H9 (cell line): ENCODE results near the gene KDSR. TPM values are rescaled to one million over a fixed set of nuclear protein-coding genes. Genes with fewer than 3 reads are reported as not detected.

Experiments
- DNase-seq: peaks from one replicate; pipeline ENCODE4 v3.0.0-alpha.2; 2017
- H2AFZ ChIP-seq: one replicate; pipeline ENCODE4 v1.6.1; 2013; ENCODE audit warnings: mild to moderate bottlenecking, low read length, control low read depth, moderate library complexity
- H2AK5ac ChIP-seq: 2 replicates; pipeline ENCODE4 v1.6.1; 2013; ENCODE audit warnings: low read length, control low read depth, mixed read lengths; ENCODE audit not compliant: insufficient read length
- H2BK120ac ChIP-seq: one replicate; pipeline ENCODE4 v1.6.1; 2013; ENCODE audit warnings: low read depth, mild to moderate bottlenecking, low read length, control low read depth, inconsistent platforms; ENCODE audit not compliant: poor library complexity, severe bottlenecking
- H2BK12ac ChIP-seq: 2 replicates; pipeline ENCODE4 v1.6.1; 2013; ENCODE audit warnings: low read length, control low read depth, mixed read lengths, low read depth; ENCODE audit not compliant: insufficient read length
- H2BK15ac ChIP-seq: 2 replicates; pipeline ENCODE4 v1.6.1; 2013; ENCODE audit warnings: low read depth, low read length, control low read depth
- H2BK20ac ChIP-seq: one replicate; pipeline ENCODE4 v1.6.1; 2013; ENCODE audit warnings: low read depth, mild to moderate bottlenecking, low read length, control low read depth, inconsistent platforms; ENCODE audit not compliant: poor library complexity, severe bottlenecking
- H2BK5ac ChIP-seq: 2 replicates; pipeline ENCODE4 v1.6.1; 2013; ENCODE audit warnings: low read length, control low read depth, mixed read lengths; ENCODE audit not compliant: insufficient read length
- H3K14ac ChIP-seq: 2 replicates; pipeline ENCODE4 v1.6.1; 2013; ENCODE audit warnings: low read length, control low read depth; ENCODE audit not compliant: insufficient read depth
- H3K18ac ChIP-seq: 2 replicates; pipeline ENCODE4 v1.6.1; 2013; ENCODE audit warnings: low read depth, mild to moderate bottlenecking, mixed read lengths, low read length, control low read depth; ENCODE audit not compliant: insufficient read length
- H3K23ac ChIP-seq: 2 replicates; pipeline ENCODE4 v1.6.1; 2013; ENCODE audit warnings: low read length, control low read depth, mixed read lengths, low read depth; ENCODE audit not compliant: insufficient read length
- H3K23me2 ChIP-seq: 2 replicates; pipeline ENCODE4 v1.6.1; 2013; ENCODE audit warnings: low read depth, mild to moderate bottlenecking, mixed read lengths, low read length, control low read depth; ENCODE audit not compliant: insufficient read length, poor library complexity, severe bottlenecking
- H3K27ac ChIP-seq: 2 replicates; pipeline ENCODE4 v1.5.1; 2013; ENCODE audit warnings: low read length, control low read depth, mixed read lengths, low read depth; ENCODE audit not compliant: insufficient read length
- H3K27me3 ChIP-seq: 2 replicates; pipeline ENCODE4 v1.6.1; 2013; ENCODE audit warnings: low read length, control low read depth, inconsistent platforms; ENCODE audit not compliant: insufficient read depth
- H3K4ac ChIP-seq: 2 replicates; pipeline ENCODE4 v1.6.1; 2013; ENCODE audit warnings: low read depth, mild to moderate bottlenecking, control low read depth, inconsistent platforms, low read length, moderate library complexity
- H3K4me1 ChIP-seq: 2 replicates; pipeline ENCODE4 v1.6.1; 2013; ENCODE audit warnings: low read length, control low read depth, inconsistent platforms; ENCODE audit not compliant: insufficient read depth
- H3K4me2 ChIP-seq: 2 replicates; pipeline ENCODE4 v1.6.1; 2013; ENCODE audit warnings: low read length, control low read depth, mixed read lengths; ENCODE audit not compliant: insufficient read length, insufficient read depth
- H3K56ac ChIP-seq: 2 replicates; pipeline ENCODE4 v1.6.1; 2013; ENCODE audit warnings: low read depth, mild to moderate bottlenecking, mixed read lengths, low read length, control low read depth; ENCODE audit not compliant: insufficient read length
- H3K79me1 ChIP-seq: 2 replicates; pipeline ENCODE4 v1.6.1; 2013; ENCODE audit warnings: low read depth, mild to moderate bottlenecking, moderate library complexity, low read length, control low read depth, inconsistent platforms; ENCODE audit not compliant: insufficient read depth, poor library complexity, severe bottlenecking
- H3K79me2 ChIP-seq: 2 replicates; pipeline ENCODE4 v1.6.1; 2013; ENCODE audit warnings: low read length, control low read depth, inconsistent platforms; ENCODE audit not compliant: insufficient read depth
- H3K9ac ChIP-seq: 2 replicates; pipeline ENCODE4 v1.6.1; 2013; ENCODE audit warnings: low read length, control low read depth, mixed read lengths; ENCODE audit not compliant: insufficient read length; ENCODE audit errors: extremely low read depth
- H3K9me3 ChIP-seq: one replicate; pipeline ENCODE4 v1.6.1; 2013; ENCODE audit warnings: low read depth, low read length, inconsistent platforms; ENCODE audit not compliant: control insufficient read depth
- H3T11ph ChIP-seq: one replicate; pipeline ENCODE4 v1.6.1; 2013; ENCODE audit warnings: mild to moderate bottlenecking, low read length, control low read depth, inconsistent platforms
- H4K20me1 ChIP-seq: one replicate; pipeline ENCODE4 v1.6.1; 2013; ENCODE audit not compliant: control insufficient read depth, insufficient read length, insufficient read depth
- H4K5ac ChIP-seq: 2 replicates; pipeline ENCODE4 v1.6.1; 2013; ENCODE audit warnings: low read depth, mild to moderate bottlenecking, mixed read lengths, low read length, control low read depth; ENCODE audit not compliant: insufficient read length
- H4K8ac ChIP-seq: replicated peaks from 2 replicates; pipeline ENCODE4 v1.6.1; 2013; ENCODE audit warnings: low read length, control low read depth, mixed read lengths, low read depth; ENCODE audit not compliant: insufficient read length
- H4K91ac ChIP-seq: 2 replicates; pipeline ENCODE4 v1.6.1; 2013; ENCODE audit warnings: low read depth, mild to moderate bottlenecking, moderate library complexity, mixed read lengths, low read length, control low read depth; ENCODE audit not compliant: insufficient read length
- H3K27ac Mint-ChIP-seq, 3 experiments: 2 replicates in 2 of 3; 3 replicates in 1 of 3; pipeline ENCODE4 v1.8.0; 2020 to 2021; ENCODE audit warnings: mixed read lengths in 3 of 3, mild to moderate bottlenecking in 1 of 3, moderate library complexity in 1 of 3
- H3K27me3 Mint-ChIP-seq: 2 replicates; pipeline ENCODE4 v1.8.0; 2021; ENCODE audit warnings: low read depth, mild to moderate bottlenecking, moderate library complexity, mixed read lengths
- H3K36me3 Mint-ChIP-seq, 3 experiments: 2 replicates in 2 of 3; 3 replicates in 1 of 3; pipeline ENCODE4 v1.8.0; 2020 to 2021; ENCODE audit warnings: low read depth in 3 of 3, mixed read lengths in 3 of 3; ENCODE audit not compliant: insufficient read depth in 1 of 3
- H3K4me1 Mint-ChIP-seq, 2 experiments: 2 replicates each; pipeline ENCODE4 v1.8.0; 2020; ENCODE audit warnings: mixed read lengths in 2 of 2
- H3K4me3 Mint-ChIP-seq, 2 experiments: 2 replicates in 1 of 2; 3 replicates in 1 of 2; pipeline ENCODE4 v1.8.0; 2020 to 2021; ENCODE audit warnings: mild to moderate bottlenecking in 2 of 2, mixed read lengths in 2 of 2, moderate library complexity in 1 of 2
- H3K9me3 Mint-ChIP-seq, 2 experiments: 2 replicates in 1 of 2; 3 replicates in 1 of 2; pipeline ENCODE4 v1.8.0; 2020; ENCODE audit warnings: mild to moderate bottlenecking in 2 of 2, mixed read lengths in 2 of 2, moderate library complexity in 1 of 2
- CTCF ChIP-seq: fragments of 200-600 bp; sonication (generic); conservative IDR thresholded peaks from 3 replicates; pipeline ENCODE4 v1.8.0; 2021; ENCODE audit warnings: antibody characterized with exemption, mild to moderate bottlenecking
- WGBS: extraction: QIAGEN DNeasy Blood & Tissue Kit; methylation state at CpG from one replicate; pipeline ENCODE4 v1.1.7; 2013; ENCODE audit warnings: missing lambda C conversion rate, low lambda C conversion rate, mixed read lengths; ENCODE audit not compliant: insufficient read length; ENCODE audit errors: extremely low coverage; 5-methylcytosine and 5-hydroxymethylcytosine counted together
- total RNA-seq: library from RNA; stranded (reverse); gene quantifications from 2 replicates; pipeline ENCODE4 v1.2.1, GENCODE V29; 2021

The KDSR gene
- total RNA-seq, 1 experiment from 2014 or later = 58.5 TPM

- H3T11ph ChIP-seq = no peak overlapping the region
- H2BK15ac ChIP-seq = no peak overlapping the region
- no peak for TF ChIP-seq CTCF
- H4K8ac ChIP-seq = no peak overlapping the region
- H3K9me3 ChIP-seq = no peaks in the 10 kb centered on the region
- H3K36me3 Mint-ChIP-seq = peaks cover 0 to 2% (median 0%) of the 10 kb centered on the region in 3 experiments; a peak in 1 of 7 replicates
- no peaks in the 10 kb centered on the region for H3K79me1 ChIP-seq
- H3K4me1 ChIP-seq = no peaks in the 10 kb centered on the region
- no peaks in the 10 kb centered on the region for H3K23me2 ChIP-seq
- no peaks in the 10 kb centered on the region; a peak in 1 of 5 replicates for H3K9me3 Mint-ChIP-seq
- no peaks in the 10 kb centered on the region for H3K27me3 ChIP-seq
- H3K27ac ChIP-seq = no peak overlapping the region
- H2BK20ac ChIP-seq = no peak overlapping the region
- H3K4me1 Mint-ChIP-seq = no peaks in the 10 kb centered on the region
- WGBS = no CpG with 5 or more reads among the region's 3 CpGs
- no peak overlapping the region for H4K5ac ChIP-seq
- no peak overlapping the region for H3K14ac ChIP-seq
- no peak overlapping the region for H3K4me3 Mint-ChIP-seq
- DNase-seq = no peak
- no peak overlapping the region for H4K91ac ChIP-seq
- no peak overlapping the region for H2BK5ac ChIP-seq
- H3K23ac ChIP-seq = no peak overlapping the region
- no peaks in the 10 kb centered on the region; the same call in 1 of the 2 replicates for H3K27me3 Mint-ChIP-seq
- no peak overlapping the region for H2AFZ ChIP-seq
- no peak overlapping the region for H3K56ac ChIP-seq
- no peaks in the 10 kb centered on the region for H3K79me2 ChIP-seq
- no peak overlapping the region for H3K4ac ChIP-seq
- H4K20me1 ChIP-seq = no peaks in the 10 kb centered on the region
- H2AK5ac ChIP-seq = no peak overlapping the region
- H2BK120ac ChIP-seq = no peak overlapping the region
- H3K9ac ChIP-seq = no peak overlapping the region
- no peak overlapping the region for H2BK12ac ChIP-seq
- H3K27ac Mint-ChIP-seq = no peak overlapping the region
- no peak overlapping the region for H3K18ac ChIP-seq
- no peak overlapping the region for H3K4me2 ChIP-seq
These were observed 15.8 kb upstream of the KDSR start for GRCh38 chr18:63382843-63383242.
